HFFc6 (cell line): ENCODE data around the gene POLA1. TPM values are rescaled to one million over a fixed set of nuclear protein-coding genes. Genes with fewer than 3 reads are reported as not detected.

ENCODE experiments used
- DNase-seq: peaks from one replicate; pipeline ENCODE4 v3.0.0-alpha.2; 2018
- H3K27ac Mint-ChIP-seq: 2 replicates; pipeline ENCODE4 v1.8.0; 2020; ENCODE audit warnings: mild to moderate bottlenecking, mixed read lengths
- H3K27me3 Mint-ChIP-seq: 2 replicates; pipeline ENCODE4 v1.8.0; 2021; ENCODE audit warnings: mild to moderate bottlenecking, moderate library complexity, mixed read lengths; ENCODE audit not compliant: insufficient read depth
- H3K36me3 Mint-ChIP-seq: 2 replicates; pipeline ENCODE4 v1.8.0; 2021; ENCODE audit warnings: low read depth, mixed read lengths
- H3K4me1 Mint-ChIP-seq: 2 replicates; pipeline ENCODE4 v1.8.0; 2020; ENCODE audit warnings: low read depth, mixed read lengths
- H3K4me3 Mint-ChIP-seq: 2 replicates; pipeline ENCODE4 v1.8.0; 2020; ENCODE audit warnings: mild to moderate bottlenecking, moderate library complexity, mixed read lengths
- H3K9me3 Mint-ChIP-seq: 2 replicates; pipeline ENCODE4 v1.8.0; 2020; ENCODE audit warnings: mild to moderate bottlenecking, mixed read lengths
- CTCF ChIP-seq: fragments of 200-600 bp; sonication (generic); IDR thresholded peaks from 2 replicates; pipeline ENCODE4 v1.5.0; 2021; ENCODE audit warnings: antibody characterized with exemption, mild to moderate bottlenecking
- total RNA-seq, 6 experiments: library from RNA; stranded (reverse); fragmentation: NEBNext Ultra II Directional; extraction: Animal tissue kit (Norgen Biotek cat#: 25700); gene quantifications; 2 replicates in 1 of 6; 3 replicates in 5 of 6; pipeline ENCODE4 v1.2.3, GENCODE V29; 2021

The POLA1 gene
- total RNA-seq, 6 experiments from 2014 or later = 6.5 to 12.5 (median 11.0) TPM

DNA sequence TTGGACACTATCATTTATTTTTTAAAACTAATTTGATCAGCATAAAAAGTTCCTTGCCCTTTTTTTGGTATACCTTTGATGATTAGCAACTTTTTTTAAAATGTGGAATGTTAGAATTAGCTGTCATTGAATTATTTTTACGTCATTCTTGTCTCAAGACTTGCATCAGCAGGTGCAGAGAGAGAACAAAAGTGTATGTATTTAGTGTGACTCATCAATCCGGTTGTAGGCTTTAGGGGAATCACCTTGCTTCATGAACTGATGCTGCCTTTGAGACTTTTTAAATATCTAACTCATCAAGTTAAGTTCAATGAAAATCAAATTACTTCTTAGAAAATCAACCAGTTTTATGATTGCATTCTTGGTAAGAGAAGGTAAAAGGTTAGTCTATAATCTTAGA is 197.0 kb downstream of the POLA1 start:
- Mint-ChIP-seq H3K9me3 (no peaks in the 10 kb centered on the region), H3K27me3 (no peaks in the 10 kb centered on the region; the same call in 1 of the 2 replicates), H3K4me1 (no peaks in the 10 kb centered on the region), H3K4me3 (no peak overlapping the region), H3K27ac (no peak overlapping the region), H3K36me3 (peaks cover 5% of the 10 kb centered on the region; the same call in 1 of the 2 replicates)
- no peak for TF ChIP-seq CTCF
- DNase-seq = no peak

- H3K9me3 Mint-ChIP-seq = no peaks in the 10 kb centered on the region
- no peak for DNase-seq
- H3K27ac Mint-ChIP-seq = no peak overlapping the region
- peaks cover 18% of the 10 kb centered on the region for H3K4me1 Mint-ChIP-seq
- no peak for TF ChIP-seq CTCF
- no peaks in the 10 kb centered on the region for H3K27me3 Mint-ChIP-seq
- no peaks in the 10 kb centered on the region for H3K36me3 Mint-ChIP-seq
- H3K4me3 Mint-ChIP-seq = no peak overlapping the region
These were observed 205.7 kb downstream of the POLA1 start for GRCh38 chrX:24899391-24899790.

GRCh38 chrX:24900234-24900633 is 206.5 kb downstream of the POLA1 start:
- no peak overlapping the region for H3K27ac Mint-ChIP-seq
- no peaks in the 10 kb centered on the region for H3K36me3 Mint-ChIP-seq
- no peak for TF ChIP-seq CTCF
- no peak for DNase-seq
- H3K9me3 Mint-ChIP-seq = no peaks in the 10 kb centered on the region
- peaks cover 18% of the 10 kb centered on the region for H3K4me1 Mint-ChIP-seq
- H3K27me3 Mint-ChIP-seq = no peaks in the 10 kb centered on the region
- H3K4me3 Mint-ChIP-seq = no peak overlapping the region

- Mint-ChIP-seq H3K27ac (peak overlapping the region; percentile 58), H3K9me3 (no peaks in the 10 kb centered on the region), H3K4me1 (peaks cover 18% of the 10 kb centered on the region), H3K27me3 (no peaks in the 10 kb centered on the region), H3K36me3 (no peaks in the 10 kb centered on the region), H3K4me3 (no peak overlapping the region)
- DNase-seq = peak; percentile 24
- TF ChIP-seq CTCF = no peak
These were observed 209.1 kb downstream of the POLA1 start for GRCh38 chrX:24902806-24903205.

DNA sequence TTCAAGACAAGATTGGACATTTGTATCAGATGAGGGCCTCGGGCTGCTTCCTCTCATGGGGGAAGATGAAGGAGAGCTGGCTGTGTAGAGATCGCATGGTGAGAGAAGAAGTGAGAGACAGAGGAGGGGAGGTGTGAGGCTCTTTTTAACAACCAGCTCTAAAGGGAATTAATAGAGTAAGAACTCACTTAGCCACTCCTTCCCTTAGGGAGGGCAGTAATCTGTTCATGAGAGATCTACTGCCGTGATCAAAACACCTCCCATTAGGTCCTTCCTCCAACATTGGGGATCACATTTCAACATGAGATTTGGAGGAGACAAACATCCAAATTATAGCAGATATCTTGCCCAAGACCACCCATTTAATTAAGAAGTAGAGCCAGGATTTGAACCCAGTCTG is 225.0 kb downstream of the POLA1 start:
- no peak overlapping the region for H3K27ac Mint-ChIP-seq
- H3K4me3 Mint-ChIP-seq = no peak overlapping the region
- H3K9me3 Mint-ChIP-seq = no peaks in the 10 kb centered on the region
- H3K27me3 Mint-ChIP-seq = no peaks in the 10 kb centered on the region
- no peak for TF ChIP-seq CTCF
- no peak for DNase-seq
- no peaks in the 10 kb centered on the region for H3K4me1 Mint-ChIP-seq
- H3K36me3 Mint-ChIP-seq = no peaks in the 10 kb centered on the region

DNA sequence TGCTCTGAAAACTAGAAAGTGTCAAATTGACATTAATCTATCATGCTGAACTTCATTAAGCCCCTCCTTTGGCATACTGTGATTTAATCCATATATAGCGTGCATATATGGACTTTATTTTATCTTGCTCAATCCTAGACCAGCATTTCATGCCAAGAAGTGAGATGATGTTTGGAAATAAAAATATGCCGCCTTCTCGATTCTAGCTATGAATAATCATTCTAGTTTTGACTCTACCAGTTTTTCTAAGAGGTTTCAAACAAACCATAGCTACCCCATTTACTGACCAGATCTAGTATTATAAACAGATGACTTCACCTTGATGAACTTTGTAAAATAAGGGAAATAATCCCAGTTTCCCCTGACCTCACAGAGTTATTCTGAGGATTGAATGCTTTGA is 227.1 kb downstream of the POLA1 start:
- Mint-ChIP-seq H3K4me3 (no peak overlapping the region), H3K36me3 (no peaks in the 10 kb centered on the region), H3K9me3 (no peaks in the 10 kb centered on the region), H3K4me1 (no peaks in the 10 kb centered on the region), H3K27me3 (no peaks in the 10 kb centered on the region), H3K27ac (no peak overlapping the region)
- no peak for DNase-seq
- no peak for TF ChIP-seq CTCF
